HUES6 (cell line): Measurements from ENCODE around the gene IFITM2.
"Not testable (repeated sequence)": the region's sequence is repeated elsewhere in the genome, so short reads cannot be mapped to it uniquely, and the experiment has no call there.

ENCODE experiments used
- H3K27ac ChIP-seq: 2 replicates; pipeline ENCODE4 v1.7.0; 2013; ENCODE audit warnings: low read depth, mild to moderate bottlenecking, low read length, inconsistent platforms
- H3K27me3 ChIP-seq: 2 replicates; pipeline ENCODE4 v1.6.1; 2013; ENCODE audit warnings: low read length; ENCODE audit not compliant: control insufficient read depth, insufficient read depth
- H3K36me3 ChIP-seq: 2 replicates; pipeline ENCODE4 v1.6.1; 2013; ENCODE audit warnings: low read length; ENCODE audit not compliant: control insufficient read depth, insufficient read depth
- H3K4me1 ChIP-seq: 2 replicates; pipeline ENCODE4 v1.6.1; 2013; ENCODE audit warnings: low read length; ENCODE audit not compliant: control insufficient read depth, insufficient read depth
- H3K4me3 ChIP-seq: 2 replicates; pipeline ENCODE4 v1.5.1; 2013; ENCODE audit warnings: low read depth, low read length
- H3K9ac ChIP-seq: one replicate; pipeline ENCODE4 v1.6.1; 2013; ENCODE audit warnings: mild to moderate bottlenecking, low read length
- H3K9me3 ChIP-seq: 2 replicates; pipeline ENCODE4 v1.6.1; 2013; ENCODE audit warnings: low read depth, low read length; ENCODE audit not compliant: control insufficient read depth, insufficient read depth

IFITM2 gene

GRCh38 chr11:324593-325517 lies 17.2 kb downstream of the IFITM2 start:
- not testable (repeated sequence) for H3K27me3 ChIP-seq, H3K27ac ChIP-seq, H3K4me3 ChIP-seq, H3K9me3 ChIP-seq, H3K36me3 ChIP-seq, H3K9ac ChIP-seq
- H3K4me1 ChIP-seq: peaks cover 25% of the 10 kb centered on the region

DNA sequence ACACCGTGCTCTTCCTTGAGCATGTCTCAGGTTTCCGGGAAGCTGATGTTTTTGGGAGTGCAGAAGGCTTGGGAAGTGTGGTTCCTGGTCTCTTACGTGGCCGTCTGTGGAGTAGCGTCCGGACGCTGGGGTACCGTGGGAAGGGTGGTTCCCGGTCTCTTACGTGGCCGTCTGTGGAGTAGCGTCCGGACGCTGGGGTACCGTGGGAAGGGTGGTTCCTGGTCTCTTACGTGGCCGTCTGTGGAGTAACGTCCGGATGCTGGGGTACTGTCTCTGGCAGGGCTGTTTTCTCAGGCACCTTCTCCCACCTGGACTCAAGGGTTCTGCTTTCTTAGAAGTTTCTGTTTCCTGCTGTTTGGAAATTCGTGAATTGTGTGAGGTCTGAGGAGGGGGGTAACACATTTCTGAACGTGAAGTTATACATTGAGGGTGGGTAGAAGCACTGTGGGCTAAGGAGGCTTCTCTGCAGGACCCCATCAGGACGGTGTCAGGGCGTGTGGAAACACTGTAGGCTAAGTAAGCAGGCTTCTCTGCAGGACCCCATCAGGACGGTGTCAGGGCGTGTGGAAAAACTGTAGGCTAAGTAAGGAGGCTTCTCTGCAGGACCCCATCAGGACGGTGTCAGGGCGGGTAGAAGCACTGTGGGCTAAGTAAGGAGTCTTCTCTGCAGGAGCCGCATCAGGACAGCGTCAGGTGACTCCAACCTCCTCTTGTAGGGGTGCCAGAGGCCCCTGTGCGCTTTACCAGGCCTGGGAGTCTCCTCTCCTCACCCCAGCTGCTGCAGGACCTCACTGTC lies 18.4 kb downstream of the IFITM2 start:
- Histone ChIP-seq H3K4me3 (no peak overlapping the region), H3K27ac (no peak overlapping the region; the same call in 1 of the 2 replicates), H3K36me3 (no peaks in the 10 kb centered on the region), H3K9ac (no peak overlapping the region), H3K4me1 (peaks cover 28% of the 10 kb centered on the region), H3K27me3 (no peaks in the 10 kb centered on the region), H3K9me3 (no peaks in the 10 kb centered on the region)

DNA sequence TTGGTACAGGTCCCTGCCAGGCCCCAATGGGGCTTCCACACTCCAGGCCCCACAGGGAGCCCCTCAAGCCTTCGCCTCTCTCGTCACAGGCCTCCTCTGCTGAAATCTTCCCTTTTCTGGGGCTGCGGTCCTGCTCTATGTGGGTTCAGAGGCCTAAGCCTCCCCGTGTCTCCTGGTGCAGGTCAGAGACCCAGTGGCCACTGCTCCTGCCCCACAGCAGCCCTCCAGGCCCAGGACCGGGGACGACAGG lies 18.9 kb downstream of the IFITM2 start:
- Histone ChIP-seq H3K36me3 (no peaks in the 10 kb centered on the region), H3K27ac (no peak overlapping the region; the same call in 1 of the 2 replicates), H3K9me3 (no peaks in the 10 kb centered on the region), H3K27me3 (no peaks in the 10 kb centered on the region), H3K4me1 (peaks cover 27% of the 10 kb centered on the region), H3K9ac (no peak overlapping the region), H3K4me3 (no peak overlapping the region)

DNA sequence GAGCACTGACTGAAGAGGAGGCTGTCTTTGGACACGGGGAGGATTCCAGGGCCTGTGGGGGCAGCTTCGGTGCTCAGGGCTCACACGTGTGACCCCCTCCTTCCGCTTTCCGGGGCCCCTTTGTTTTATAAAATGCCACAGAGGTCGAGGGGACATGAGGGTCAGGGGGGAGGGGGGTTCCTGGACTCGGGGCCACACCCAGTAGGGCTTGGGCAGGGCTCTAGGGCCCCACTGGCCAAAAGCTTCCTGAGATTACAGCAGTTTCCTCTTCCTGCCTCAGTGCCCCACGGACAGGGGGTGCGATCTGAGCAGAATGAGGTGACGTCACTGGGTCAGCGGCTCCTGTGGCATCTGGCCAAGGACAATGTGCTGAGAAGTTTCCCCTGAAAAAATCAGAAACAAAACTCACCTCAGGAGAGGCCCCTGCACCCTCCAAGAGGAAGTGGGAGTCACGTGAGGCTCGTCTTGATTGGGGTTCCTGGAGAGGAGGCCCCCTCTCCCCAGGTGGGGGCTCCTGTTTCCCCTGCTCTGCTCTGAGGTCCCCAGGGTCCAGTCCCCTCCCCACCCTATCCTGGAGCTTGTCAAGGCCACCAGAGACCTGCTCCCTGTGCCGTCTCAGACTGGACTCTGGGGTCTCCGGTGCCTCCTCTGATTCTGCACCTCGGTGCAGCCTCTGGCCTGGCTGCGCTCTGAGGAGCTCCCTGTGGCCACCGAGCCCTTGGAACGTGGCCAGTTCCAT lies 19.4 kb downstream of the IFITM2 start:
- Histone ChIP-seq H3K4me3 (no peak overlapping the region), H3K9ac (no peak overlapping the region), H3K9me3 (peaks cover 2% of the 10 kb centered on the region; the same call in 1 of the 2 replicates), H3K27me3 (no peaks in the 10 kb centered on the region), H3K36me3 (no peaks in the 10 kb centered on the region), H3K4me1 (peaks cover 27% of the 10 kb centered on the region), H3K27ac (no peak overlapping the region; the same call in 1 of the 2 replicates)

DNA sequence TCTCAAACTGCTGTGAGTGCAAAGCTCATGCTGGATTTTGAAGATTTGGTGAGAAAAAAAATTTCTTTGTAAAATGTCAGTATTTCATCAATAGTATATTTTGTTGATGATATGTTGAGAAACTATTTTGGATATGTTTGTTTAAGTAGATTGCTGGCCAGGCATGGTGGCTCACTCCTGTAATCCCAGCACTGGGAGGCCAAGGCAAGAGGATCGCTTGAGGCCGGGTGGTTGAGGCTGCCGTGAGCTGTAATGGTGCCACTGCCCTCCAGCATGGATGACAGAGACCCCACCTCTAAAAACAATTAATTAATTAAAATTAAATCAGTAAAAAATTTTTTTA lies 19.9 kb downstream of the IFITM2 start:
- H3K4me1 ChIP-seq: peaks cover 27% of the 10 kb centered on the region
- no peak overlapping the region for H3K9ac ChIP-seq
- no peak overlapping the region for H3K4me3 ChIP-seq
- H3K9me3 ChIP-seq: peaks cover 4% of the 10 kb centered on the region
- H3K36me3 ChIP-seq: no peaks in the 10 kb centered on the region
- no peaks in the 10 kb centered on the region for H3K27me3 ChIP-seq
- no peak overlapping the region for H3K27ac ChIP-seq

GRCh38 chr11:328012-328411 lies 20.4 kb downstream of the IFITM2 start:
- H3K27ac ChIP-seq: no peak overlapping the region

GRCh38 chr11:328516-329100 lies 21.0 kb downstream of the IFITM2 start:
- not testable (repeated sequence) for H3K36me3 ChIP-seq, H3K9ac ChIP-seq, H3K4me3 ChIP-seq, H3K27ac ChIP-seq, H3K27me3 ChIP-seq
- Histone ChIP-seq H3K9me3 (peaks cover 12% of the 10 kb centered on the region), H3K4me1 (peaks cover 27% of the 10 kb centered on the region)

More at GRCh38 chr11:328012-328411, 20.4 kb downstream of the IFITM2 start:
- Histone ChIP-seq H3K4me3 (no peak overlapping the region), H3K36me3 (0 out of 2 replicates have a peak, but pooled peaks cover 2% of the 10 kb centered on the region), H3K27me3 (no peaks in the 10 kb centered on the region), H3K9ac (no peak overlapping the region), H3K9me3 (peaks cover 9% of the 10 kb centered on the region), H3K4me1 (peaks cover 27% of the 10 kb centered on the region)

GRCh38 chr11:329886-330253 lies 22.3 kb downstream of the IFITM2 start:
- Histone ChIP-seq H3K9ac (no peak overlapping the region), H3K27me3 (no peaks in the 10 kb centered on the region), H3K36me3 (0 out of 2 replicates have a peak, but pooled peaks cover 5% of the 10 kb centered on the region), H3K9me3 (peaks cover 12% of the 10 kb centered on the region), H3K4me1 (peaks cover 27% of the 10 kb centered on the region), H3K4me3 (no peak overlapping the region), H3K27ac (no peak overlapping the region)

DNA sequence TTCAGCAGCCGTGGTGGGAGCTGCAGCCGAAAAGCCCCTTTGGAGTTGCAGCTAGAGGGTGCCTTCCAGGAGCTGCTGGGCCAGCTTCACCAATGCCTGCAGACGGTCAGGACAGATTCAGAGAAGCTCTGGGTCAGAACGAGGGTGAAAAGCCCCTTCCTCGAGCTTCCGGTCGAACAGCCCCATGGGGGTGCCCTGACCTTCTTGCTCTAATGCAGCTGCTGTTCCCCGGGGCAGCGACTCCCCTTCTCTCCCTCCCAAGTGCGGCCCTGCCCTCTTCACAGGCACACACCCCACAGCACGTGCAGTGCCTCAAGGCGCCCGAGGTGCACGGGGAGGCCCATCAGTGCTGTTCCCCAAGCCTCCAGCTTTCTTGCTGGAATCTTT lies 22.7 kb downstream of the IFITM2 start:
- Histone ChIP-seq H3K4me3 (no peak overlapping the region), H3K27me3 (no peaks in the 10 kb centered on the region), H3K9me3 (peaks cover 12% of the 10 kb centered on the region), H3K4me1 (peaks cover 26% of the 10 kb centered on the region), H3K27ac (no peak overlapping the region), H3K9ac (peak overlapping the region; percentile 11), H3K36me3 (0 out of 2 replicates have a peak, but pooled peaks cover 5% of the 10 kb centered on the region)

GRCh38 chr11:330694-331357 lies 23.2 kb downstream of the IFITM2 start:
- no peak overlapping the region for H3K9ac ChIP-seq
- no peak overlapping the region for H3K27ac ChIP-seq
- H3K4me3 ChIP-seq: no peak overlapping the region
- peaks cover 28% of the 10 kb centered on the region for H3K4me1 ChIP-seq
- no peaks in the 10 kb centered on the region for H3K27me3 ChIP-seq
- H3K9me3 ChIP-seq: peaks cover 12% of the 10 kb centered on the region
- H3K36me3 ChIP-seq: 0 out of 2 replicates have a peak, but pooled peaks cover 5% of the 10 kb centered on the region
